Karpas-422 (cell line): ENCODE data around the gene MXRA8. TPM values are rescaled to one million over a fixed set of nuclear protein-coding genes. Genes with fewer than 3 reads are reported as not detected.

Experiments
- DNase-seq: peaks from one replicate; pipeline ENCODE4 v3.0.0-alpha.2; 2015
- H2AFZ ChIP-seq: fragments of 200-600 bp; sonication (generic); 2 replicates; pipeline ENCODE4 v1.6.1; 2014; ENCODE audit warnings: antibody characterized with exemption, low read length, mixed read lengths
- H3K27ac ChIP-seq: fragments of 200-600 bp; sonication (generic); 2 replicates; pipeline ENCODE4 v1.5.1; 2014; ENCODE audit warnings: mild to moderate bottlenecking, low read length, moderate library complexity
- H3K27me3 ChIP-seq: fragments of 200-600 bp; sonication (generic); 2 replicates; pipeline ENCODE4 v1.6.1; 2014; ENCODE audit warnings: low read length, mixed read lengths
- H3K36me3 ChIP-seq: fragments of 200-600 bp; sonication (generic); 2 replicates; pipeline ENCODE4 v1.6.1; 2014; ENCODE audit warnings: low read length, mixed read lengths; ENCODE audit not compliant: insufficient read depth
- H3K4me1 ChIP-seq: fragments of 200-600 bp; sonication (generic); 2 replicates; pipeline ENCODE4 v1.6.1; 2014; ENCODE audit warnings: mild to moderate bottlenecking, low read length, mixed read lengths
- H3K4me2 ChIP-seq: fragments of 200-600 bp; sonication (generic); 2 replicates; pipeline ENCODE4 v1.6.1; 2014; ENCODE audit warnings: low read length, low read depth, mild to moderate bottlenecking; ENCODE audit not compliant: poor library complexity, severe bottlenecking
- H3K4me3 ChIP-seq: fragments of 200-600 bp; sonication (generic); 2 replicates; pipeline ENCODE4 v1.5.1; 2014; ENCODE audit warnings: mild to moderate bottlenecking, antibody characterized with exemption, low read length, mixed read lengths
- H3K79me2 ChIP-seq: fragments of 200-600 bp; sonication (generic); 2 replicates; pipeline ENCODE4 v1.6.1; 2014; ENCODE audit warnings: mild to moderate bottlenecking, low read length, mixed read lengths
- H3K9ac ChIP-seq: fragments of 200-600 bp; sonication (generic); 2 replicates; pipeline ENCODE4 v1.6.0; 2014; ENCODE audit warnings: low read length
- H3K9me2 ChIP-seq: fragments of 200-600 bp; sonication (generic), shearing (Covaris generic); replicated peaks from 2 replicates; pipeline ENCODE4 v1.6.0; 2014; ENCODE audit warnings: mild to moderate bottlenecking, low read length, moderate library complexity; ENCODE audit not compliant: insufficient read depth
- H3K9me3 ChIP-seq: fragments of 300-700, 200-600 bp; sonication (generic); 2 replicates; pipeline ENCODE4 v1.6.1; 2014; ENCODE audit warnings: low read length, mixed read lengths
- H4K20me1 ChIP-seq: fragments of 200-600 bp; sonication (generic); 2 replicates; pipeline ENCODE4 v1.6.1; 2014; ENCODE audit warnings: mild to moderate bottlenecking, antibody characterized with exemption, low read length, low read depth; ENCODE audit not compliant: insufficient read depth
- total RNA-seq: library from RNA; depleted of rRNA; stranded (reverse); fragments of >200 nt; shearing (Covaris generic); gene quantifications from 2 replicates; pipeline ENCODE4 v1.2.3, GENCODE V29; 2014; ENCODE audit warnings: low replicate concordance

MXRA8 gene
- total RNA-seq, 1 experiment from 2014 or later: not detected

DNA sequence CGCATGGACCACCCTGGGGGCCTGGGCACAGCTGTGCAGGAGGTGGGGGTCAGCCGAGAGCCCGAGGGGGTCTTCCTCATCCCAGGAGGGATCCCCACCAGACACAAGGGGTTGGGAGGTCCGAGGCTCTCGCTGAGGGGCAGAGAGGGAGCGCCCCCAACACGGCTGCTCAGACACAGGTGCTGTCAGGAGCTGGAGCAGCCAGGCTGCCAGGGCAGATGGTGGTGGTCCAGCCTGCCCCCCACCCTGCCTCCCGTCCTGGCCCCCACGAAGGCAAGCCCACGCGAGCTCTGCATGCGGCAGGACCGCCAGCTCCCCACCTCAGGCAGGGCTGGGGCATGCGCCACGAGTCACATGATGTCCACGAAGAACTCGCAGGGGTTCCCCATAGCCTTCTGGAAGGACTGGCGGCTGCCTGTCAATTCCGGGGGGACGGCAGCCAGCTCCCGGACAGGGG lies 22.5 kb downstream of the MXRA8 start:
- H3K4me1 ChIP-seq: peaks cover 37% of the 10 kb centered on the region
- H3K4me2 ChIP-seq: no peak overlapping the region
- peaks cover 4% of the 10 kb centered on the region; the same call in 1 of the 2 replicates for H3K36me3 ChIP-seq
- H3K79me2 ChIP-seq: peaks cover 10% of the 10 kb centered on the region; the same call in 1 of the 2 replicates
- H3K27me3 ChIP-seq: no peaks in the 10 kb centered on the region
- no peak overlapping the region for H3K4me3 ChIP-seq
- peak overlapping the region; percentile 53; the same call in 1 of the 2 replicates for H3K27ac ChIP-seq
- H3K9me3 ChIP-seq: no peaks in the 10 kb centered on the region
- peaks cover 17% of the 10 kb centered on the region for H4K20me1 ChIP-seq
- peak; percentile 61 for DNase-seq
- H3K9me2 ChIP-seq: no peaks in the 10 kb centered on the region
- H3K9ac ChIP-seq: no peak overlapping the region
- H2AFZ ChIP-seq: no peak overlapping the region

DNA sequence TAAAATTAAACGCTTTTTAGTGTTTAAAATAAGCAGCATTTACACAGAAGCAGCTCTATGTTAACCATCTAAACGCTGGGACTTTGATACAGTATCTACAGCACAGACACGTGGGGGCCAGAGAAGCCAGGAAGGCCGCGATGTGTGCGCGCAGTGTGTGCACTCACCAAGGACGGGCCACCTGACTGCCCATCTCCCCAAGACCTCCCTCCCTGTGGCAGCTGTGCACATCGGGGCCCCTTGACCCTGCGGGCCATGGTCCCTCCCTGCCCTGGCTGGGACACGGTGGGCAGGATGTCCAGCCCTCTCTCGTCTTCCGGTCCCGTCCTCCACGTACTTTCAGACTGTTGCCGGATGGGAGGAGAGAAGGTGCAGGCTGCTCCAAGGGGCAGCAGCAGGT lies 23.1 kb downstream of the MXRA8 start:
- H3K9me2 ChIP-seq: no peaks in the 10 kb centered on the region
- H3K36me3 ChIP-seq: peaks cover 3% of the 10 kb centered on the region; the same call in 1 of the 2 replicates
- no peaks in the 10 kb centered on the region for H3K9me3 ChIP-seq
- no peak overlapping the region for H3K4me2 ChIP-seq
- peak; percentile 73 for DNase-seq
- peaks cover 10% of the 10 kb centered on the region; the same call in 1 of the 2 replicates for H3K79me2 ChIP-seq
- H3K27ac ChIP-seq: peak overlapping the region; percentile 53
- no peak overlapping the region for H2AFZ ChIP-seq
- peaks cover 42% of the 10 kb centered on the region for H3K4me1 ChIP-seq
- peaks cover 17% of the 10 kb centered on the region for H4K20me1 ChIP-seq
- H3K27me3 ChIP-seq: no peaks in the 10 kb centered on the region
- no peak overlapping the region for H3K4me3 ChIP-seq
- no peak overlapping the region for H3K9ac ChIP-seq

DNA sequence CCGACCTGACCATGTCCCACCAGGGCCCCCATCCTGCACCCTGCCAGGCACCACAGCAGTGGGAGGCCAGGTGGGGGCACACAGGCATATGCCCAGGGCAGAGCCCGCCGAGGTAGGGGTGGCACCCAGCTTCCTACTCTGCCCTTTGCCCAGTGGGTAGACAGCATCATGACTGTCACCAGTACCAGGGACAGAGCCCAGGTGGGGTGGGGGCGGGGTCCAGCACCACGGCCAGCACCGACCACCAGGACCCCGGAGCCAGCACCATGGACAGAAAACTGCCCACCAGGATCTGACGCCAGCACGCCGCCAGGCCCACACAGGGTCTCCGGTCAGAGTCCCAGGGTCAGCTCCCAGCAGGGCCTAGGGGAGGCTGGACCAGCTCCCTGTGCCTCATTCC lies 23.5 kb downstream of the MXRA8 start:
- Histone ChIP-seq H3K27me3 (no peaks in the 10 kb centered on the region), H3K4me3 (no peak overlapping the region), H2AFZ (no peak overlapping the region), H3K9me3 (no peaks in the 10 kb centered on the region), H3K27ac (peak overlapping the region; percentile 53), H3K4me1 (peaks cover 47% of the 10 kb centered on the region), H3K79me2 (peaks cover 10% of the 10 kb centered on the region; the same call in 1 of the 2 replicates), H3K4me2 (no peak overlapping the region), H3K9me2 (no peaks in the 10 kb centered on the region), H3K9ac (no peak overlapping the region), H3K36me3 (peaks cover 3% of the 10 kb centered on the region; the same call in 1 of the 2 replicates), H4K20me1 (peaks cover 17% of the 10 kb centered on the region)
- DNase-seq: peak; percentile 55

DNA sequence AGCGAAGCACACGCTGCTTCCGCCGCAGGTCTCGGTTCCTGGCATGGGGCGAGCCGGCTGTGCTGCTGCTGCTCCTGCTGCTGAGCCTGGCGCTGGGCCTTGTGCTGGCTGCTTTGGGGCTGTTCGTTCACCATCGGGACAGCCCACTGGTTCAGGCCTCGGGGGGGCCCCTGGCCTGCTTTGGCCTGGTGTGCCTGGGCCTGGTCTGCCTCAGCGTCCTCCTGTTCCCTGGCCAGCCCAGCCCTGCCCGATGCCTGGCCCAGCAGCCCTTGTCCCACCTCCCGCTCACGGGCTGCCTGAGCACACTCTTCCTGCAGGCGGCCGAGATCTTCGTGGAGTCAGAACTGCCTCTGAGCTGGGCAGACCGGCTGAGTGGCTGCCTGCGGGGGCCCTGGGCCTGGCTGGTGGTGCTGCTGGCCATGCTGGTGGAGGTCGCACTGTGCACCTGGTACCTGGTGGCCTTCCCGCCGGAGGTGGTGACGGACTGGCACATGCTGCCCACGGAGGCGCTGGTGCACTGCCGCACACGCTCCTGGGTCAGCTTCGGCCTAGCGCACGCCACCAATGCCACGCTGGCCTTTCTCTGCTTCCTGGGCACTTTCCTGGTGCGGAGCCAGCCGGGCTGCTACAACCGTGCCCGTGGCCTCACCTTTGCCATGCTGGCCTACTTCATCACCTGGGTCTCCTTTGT lies 24.7 kb downstream of the MXRA8 start:
- DNase-seq: no peak
- Histone ChIP-seq H3K4me2 (no peak overlapping the region), H3K36me3 (peaks cover 3% of the 10 kb centered on the region; the same call in 1 of the 2 replicates), H3K9ac (no peak overlapping the region), H3K79me2 (peaks cover 10% of the 10 kb centered on the region; the same call in 1 of the 2 replicates), H3K4me3 (no peak overlapping the region), H3K9me2 (no peaks in the 10 kb centered on the region), H4K20me1 (peaks cover 17% of the 10 kb centered on the region), H3K4me1 (peaks cover 58% of the 10 kb centered on the region), H3K9me3 (no peaks in the 10 kb centered on the region), H3K27me3 (no peaks in the 10 kb centered on the region), H2AFZ (no peak overlapping the region), H3K27ac (no peak overlapping the region)

DNA sequence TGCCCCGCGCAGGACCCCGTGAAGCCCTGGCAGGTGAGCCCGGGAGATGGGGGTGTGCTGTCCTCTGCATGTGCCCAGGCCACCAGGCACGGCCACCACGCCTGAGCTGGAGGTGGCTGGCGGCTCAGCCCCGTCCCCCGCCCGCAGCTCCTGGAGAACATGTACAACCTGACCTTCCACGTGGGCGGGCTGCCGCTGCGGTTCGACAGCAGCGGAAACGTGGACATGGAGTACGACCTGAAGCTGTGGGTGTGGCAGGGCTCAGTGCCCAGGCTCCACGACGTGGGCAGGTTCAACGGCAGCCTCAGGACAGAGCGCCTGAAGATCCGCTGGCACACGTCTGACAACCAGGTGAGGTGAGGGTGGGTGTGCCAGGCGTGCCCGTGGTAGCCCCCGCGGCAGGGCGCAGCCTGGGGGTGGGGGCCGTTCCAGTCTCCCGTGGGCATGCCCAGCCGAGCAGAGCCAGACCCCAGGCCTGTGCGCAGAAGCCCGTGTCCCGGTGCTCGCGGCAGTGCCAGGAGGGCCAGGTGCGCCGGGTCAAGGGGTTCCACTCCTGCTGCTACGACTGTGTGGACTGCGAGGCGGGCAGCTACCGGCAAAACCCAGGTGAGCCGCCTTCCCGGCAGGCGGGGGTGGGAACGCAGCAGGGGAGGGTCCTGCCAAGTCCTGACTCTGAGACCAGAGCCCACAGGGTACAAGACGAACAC lies 25.4 kb downstream of the MXRA8 start:
- no peak overlapping the region for H3K4me2 ChIP-seq
- no peak for DNase-seq
- no peaks in the 10 kb centered on the region for H3K9me2 ChIP-seq
- peak overlapping the region; percentile 80; the same call in 1 of the 2 replicates for H3K4me3 ChIP-seq
- H3K27ac ChIP-seq: no peak overlapping the region
- peaks cover 3% of the 10 kb centered on the region; the same call in 1 of the 2 replicates for H3K36me3 ChIP-seq
- H3K9me3 ChIP-seq: no peaks in the 10 kb centered on the region
- no peaks in the 10 kb centered on the region for H3K27me3 ChIP-seq
- peaks cover 17% of the 10 kb centered on the region for H4K20me1 ChIP-seq
- peaks cover 66% of the 10 kb centered on the region for H3K4me1 ChIP-seq
- peaks cover 10% of the 10 kb centered on the region; the same call in 1 of the 2 replicates for H3K79me2 ChIP-seq
- H3K9ac ChIP-seq: no peak overlapping the region
- H2AFZ ChIP-seq: no peak overlapping the region

DNA sequence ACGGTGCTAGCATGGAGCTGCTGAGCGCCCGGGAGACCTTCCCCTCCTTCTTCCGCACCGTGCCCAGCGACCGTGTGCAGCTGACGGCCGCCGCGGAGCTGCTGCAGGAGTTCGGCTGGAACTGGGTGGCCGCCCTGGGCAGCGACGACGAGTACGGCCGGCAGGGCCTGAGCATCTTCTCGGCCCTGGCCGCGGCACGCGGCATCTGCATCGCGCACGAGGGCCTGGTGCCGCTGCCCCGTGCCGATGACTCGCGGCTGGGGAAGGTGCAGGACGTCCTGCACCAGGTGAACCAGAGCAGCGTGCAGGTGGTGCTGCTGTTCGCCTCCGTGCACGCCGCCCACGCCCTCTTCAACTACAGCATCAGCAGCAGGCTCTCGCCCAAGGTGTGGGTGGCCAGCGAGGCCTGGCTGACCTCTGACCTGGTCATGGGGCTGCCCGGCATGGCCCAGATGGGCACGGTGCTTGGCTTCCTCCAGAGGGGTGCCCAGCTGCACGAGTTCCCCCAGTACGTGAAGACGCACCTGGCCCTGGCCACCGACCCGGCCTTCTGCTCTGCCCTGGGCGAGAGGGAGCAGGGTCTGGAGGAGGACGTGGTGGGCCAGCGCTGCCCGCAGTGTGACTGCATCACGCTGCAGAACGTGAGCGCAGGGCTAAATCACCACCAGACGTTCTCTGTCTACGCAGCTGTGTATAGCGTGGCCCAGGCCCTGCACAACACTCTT lies 26.2 kb downstream of the MXRA8 start:
- Histone ChIP-seq H3K27me3 (no peaks in the 10 kb centered on the region), H3K4me2 (peak overlapping the region; percentile 95), H3K27ac (peak overlapping the region; percentile 99)

DNA sequence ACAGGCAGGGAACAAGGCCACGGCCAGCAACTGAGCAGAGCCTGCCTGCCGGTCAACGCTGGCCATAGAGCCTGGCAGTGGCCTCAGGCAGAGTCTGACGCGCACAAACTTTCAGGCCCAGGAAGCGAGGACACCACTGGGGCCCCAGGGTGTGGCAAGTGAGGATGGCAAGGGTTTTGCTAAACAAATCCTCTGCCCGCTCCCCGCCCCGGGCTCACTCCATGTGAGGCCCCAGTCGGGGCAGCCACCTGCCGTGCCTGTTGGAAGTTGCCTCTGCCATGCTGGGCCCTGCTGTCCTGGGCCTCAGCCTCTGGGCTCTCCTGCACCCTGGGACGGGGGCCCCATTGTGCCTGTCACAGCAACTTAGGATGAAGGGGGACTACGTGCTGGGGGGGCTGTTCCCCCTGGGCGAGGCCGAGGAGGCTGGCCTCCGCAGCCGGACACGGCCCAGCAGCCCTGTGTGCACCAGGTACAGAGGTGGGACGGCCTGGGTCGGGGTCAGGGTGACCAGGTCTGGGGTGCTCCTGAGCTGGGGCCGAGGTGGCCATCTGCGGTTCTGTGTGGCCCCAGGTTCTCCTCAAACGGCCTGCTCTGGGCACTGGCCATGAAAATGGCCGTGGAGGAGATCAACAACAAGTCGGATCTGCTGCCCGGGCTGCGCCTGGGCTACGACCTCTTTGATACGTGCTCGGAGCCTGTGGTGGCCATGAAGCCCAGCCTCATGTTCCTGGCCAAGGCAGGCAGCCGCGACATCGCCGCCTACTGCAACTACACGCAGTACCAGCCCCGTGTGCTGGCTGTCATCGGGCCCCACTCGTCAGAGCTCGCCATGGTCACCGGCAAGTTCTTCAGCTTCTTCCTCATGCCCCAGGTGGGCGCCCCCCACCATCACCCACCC lies 27.0 kb downstream of the MXRA8 start, which contains the start of gene TAS1R3:
TSS of gene TAS1R3 (plus strand) at position 213 of the 898 bp plus-strand sequence. CDS start at position 279, 66 bp downstream.
- Histone ChIP-seq H3K79me2 (peaks cover 19% of the 10 kb centered on the region), H3K9me3 (no peaks in the 10 kb centered on the region), H3K4me1 (peaks cover 79% of the 10 kb centered on the region), H3K4me3 (peak within 1 kb of the TSS; percentile 80), H3K36me3 (no peaks in the 10 kb centered on the region; the same call in 1 of the 2 replicates), H3K27me3 (no peaks in the 10 kb centered on the region), H3K9me2 (no peaks in the 10 kb centered on the region), H3K4me2 (peak within 1 kb of the TSS; percentile 95), H3K9ac (peak within 1 kb of the TSS; percentile 98), H4K20me1 (peaks cover 14% of the 10 kb centered on the region), H2AFZ (no peak within 1 kb of the TSS), H3K27ac (peak within 1 kb of the TSS; percentile 99)
- peak; percentile 95 for DNase-seq

More for the DNA sequence above, 26.2 kb downstream of the MXRA8 start:
- peaks cover 13% of the 10 kb centered on the region for H4K20me1 ChIP-seq
- no peaks in the 10 kb centered on the region for H3K9me2 ChIP-seq
- peaks cover 11% of the 10 kb centered on the region for H3K79me2 ChIP-seq
- DNase-seq: no peak
- peak overlapping the region; percentile 98 for H3K9ac ChIP-seq
- H3K36me3 ChIP-seq: no peaks in the 10 kb centered on the region; the same call in 1 of the 2 replicates
- no peaks in the 10 kb centered on the region for H3K9me3 ChIP-seq
- peak overlapping the region; percentile 80; the same call in 1 of the 2 replicates for H3K4me3 ChIP-seq
- H2AFZ ChIP-seq: no peak overlapping the region
- peaks cover 70% of the 10 kb centered on the region for H3K4me1 ChIP-seq
